Liver (tissue), 9 donors: Measurements from ENCODE around the gene DMD. TPM values are rescaled to one million over a fixed set of nuclear protein-coding genes. Genes with fewer than 3 reads are reported as not detected.

Experiments
- DNase-seq: peaks from one replicate; pipeline ENCODE4 v3.0.0-alpha.2; 2017; ENCODE audit warnings: low spot score
- H3K27ac ChIP-seq, 2 donors: one replicate each; pipeline ENCODE4 v1.7.0; 2013; ENCODE audit warnings: inconsistent platforms in 2 of 2, low read length in 2 of 2, control low read depth in 1 of 2, low read depth in 1 of 2, mild to moderate bottlenecking in 1 of 2
- H3K27me3 ChIP-seq, 4 donors: one replicate each; pipeline versions ENCODE4 v1.6.1 to v1.7.0; 2013; ENCODE audit warnings: low read length in 3 of 4, inconsistent platforms in 1 of 4, mild to moderate bottlenecking in 1 of 4, moderate library complexity in 1 of 4; ENCODE audit not compliant: control insufficient read depth in 4 of 4, insufficient read depth in 4 of 4
- H3K36me3 ChIP-seq, 4 donors: one replicate each; pipeline versions ENCODE4 v1.6.1 to v1.7.0; 2013; ENCODE audit warnings: low read length in 3 of 4, mild to moderate bottlenecking in 3 of 4, low read depth in 1 of 4, moderate library complexity in 1 of 4; ENCODE audit not compliant: control insufficient read depth in 4 of 4, insufficient read depth in 3 of 4
- H3K4me1 ChIP-seq, 4 donors: one replicate each; pipeline versions ENCODE4 v1.6.1 to v1.7.0; 2013; ENCODE audit warnings: low read length in 3 of 4, mild to moderate bottlenecking in 3 of 4, moderate library complexity in 1 of 4; ENCODE audit not compliant: control insufficient read depth in 4 of 4, insufficient read depth in 4 of 4
- H3K4me3 ChIP-seq, 3 donors: one replicate each; pipeline versions ENCODE4 v1.6.1 to v1.7.0; 2013; ENCODE audit warnings: low read length in 3 of 3, control low read depth in 1 of 3, low read depth in 1 of 3, mild to moderate bottlenecking in 1 of 3
- H3K9ac ChIP-seq, 2 donors: one replicate each; pipeline ENCODE4 v1.7.0; 2013; ENCODE audit warnings: low read length in 2 of 2, mild to moderate bottlenecking in 2 of 2, moderate library complexity in 2 of 2, control low read depth in 1 of 2, low read depth in 1 of 2
- H3K9me3 ChIP-seq, 4 donors: one replicate each; pipeline versions ENCODE4 v1.6.1 to v1.7.0; 2013; ENCODE audit warnings: low read length in 3 of 4; ENCODE audit not compliant: control insufficient read depth in 4 of 4
- ATF3 ChIP-seq: IDR thresholded peaks from 2 replicates; pipeline ENCODE4 v1.6.1; 2016; ENCODE audit warnings: antibody characterized with exemption
- CTCF ChIP-seq: fragments of 150-350 bp; IDR thresholded peaks from 2 replicates; pipeline ENCODE4 v1.5.1; 2017; ENCODE audit warnings: improper control_type of control experiment, low read depth, low read length; ENCODE audit not compliant: missing input control
- EGR1 ChIP-seq, 2 donors: IDR thresholded peaks; 2 replicates each; pipeline ENCODE4 v1.6.1; 2016 to 2018; ENCODE audit warnings: antibody characterized with exemption in 2 of 2, low read depth in 2 of 2
- FOXA1 ChIP-seq: IDR thresholded peaks from 2 replicates; pipeline ENCODE4 v1.6.1; 2016; ENCODE audit warnings: antibody characterized with exemption
- FOXA2 ChIP-seq: IDR thresholded peaks from 2 replicates; pipeline ENCODE4 v1.6.1; 2016; ENCODE audit warnings: antibody characterized with exemption
- HNF4A ChIP-seq, 2 donors: conservative IDR thresholded peaks; 2 replicates each; pipeline ENCODE4 v1.6.1; 2016; ENCODE audit warnings: antibody characterized with exemption in 2 of 2, mild to moderate bottlenecking in 2 of 2
- HNF4G ChIP-seq: IDR thresholded peaks from 2 replicates; pipeline ENCODE4 v1.6.1; 2016; ENCODE audit warnings: antibody characterized with exemption
- JUND ChIP-seq, 2 donors: IDR thresholded peaks; 2 replicates each; pipeline ENCODE4 v1.6.1; 2016; ENCODE audit warnings: antibody characterized with exemption in 2 of 2
- NR2F2 ChIP-seq: IDR thresholded peaks from 2 replicates; pipeline ENCODE4 v1.6.1; 2016; ENCODE audit warnings: antibody characterized with exemption
- RAD21 ChIP-seq, 2 donors: IDR thresholded peaks; 2 replicates each; pipeline ENCODE4 v1.6.1; 2016; ENCODE audit warnings: antibody characterized with exemption in 2 of 2, mild to moderate bottlenecking in 2 of 2
- RXRA ChIP-seq, 2 donors: IDR thresholded peaks; 2 replicates each; pipeline ENCODE4 v1.6.1; 2017 to 2018; ENCODE audit warnings: antibody characterized with exemption in 2 of 2, mild to moderate bottlenecking in 1 of 2
- SP1 ChIP-seq: IDR thresholded peaks from 2 replicates; pipeline ENCODE4 v1.6.1; 2018; ENCODE audit warnings: antibody characterized with exemption, mild to moderate bottlenecking
- TAF1 ChIP-seq: conservative IDR thresholded peaks from 2 replicates; pipeline ENCODE4 v1.6.1; 2016; ENCODE audit warnings: antibody characterized with exemption, mild to moderate bottlenecking
- ZBTB33 ChIP-seq: IDR thresholded peaks from 2 replicates; pipeline ENCODE4 v1.6.1; 2016; ENCODE audit warnings: antibody characterized with exemption
- WGBS: extraction: QIAGEN DNeasy Blood & Tissue Kit; methylation state at CpG from one replicate; pipeline ENCODE4 v1.1.7; 2013; 5-methylcytosine and 5-hydroxymethylcytosine counted together
- polyA plus RNA-seq, 2 donors: library from polyadenylated mRNA; stranded (reverse) in 1 of 2; unstranded in 1 of 2; fragments of 200-250 nt in 1 of 2; fragments of >200 nt in 1 of 2; fragmentation: Nextera tagmentation in 1 of 2; extraction: Ambion mirVana in 1 of 2; gene quantifications; one replicate each; pipeline versions ENCODE4 v1.2.1 to v1.2.3, GENCODE V29; 2013 to 2015
- total RNA-seq, 2 donors: library from RNA; depleted of rRNA; stranded (reverse); fragments of >200 nt; gene quantifications; one replicate each; pipeline ENCODE4 v1.2.3, GENCODE V29; 2014
- TF ChIP-seq, protein P1 (sequence below): IDR thresholded peaks from 2 replicates; pipeline ENCODE4 v1.6.1; 2016; ENCODE audit warnings: antibody characterized with exemption, mild to moderate bottlenecking
- donor health status: healthy.
- donor health status: healthy.
- donor health status: healthy.
- donor health status: healthy.
- donor health status: healthy.

The DMD gene
- total and polyA plus RNA-seq, 4 donors = 14.6 to 61.9 (median 23.9) TPM

DNA sequence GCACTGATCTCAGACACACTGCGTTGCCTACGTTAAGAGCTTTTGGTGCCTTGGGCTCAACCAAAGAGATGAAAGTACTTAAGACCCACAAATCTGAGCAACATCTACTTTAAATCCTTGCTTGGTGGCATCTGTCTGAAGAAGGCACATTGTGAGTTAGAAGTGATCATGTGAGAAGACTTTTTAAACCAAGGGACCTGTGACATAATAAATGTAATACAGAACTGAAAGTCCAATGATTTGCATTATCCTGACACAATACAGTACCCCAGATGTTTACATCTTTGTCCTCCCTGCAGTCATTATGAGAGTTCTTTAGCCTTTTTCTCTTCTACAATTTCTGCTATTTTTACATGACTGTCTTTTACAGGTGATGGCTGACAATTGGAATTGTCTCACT lies 2042.8 kb downstream of the DMD start (continued):
- TF ChIP-seq, protein P1, sequence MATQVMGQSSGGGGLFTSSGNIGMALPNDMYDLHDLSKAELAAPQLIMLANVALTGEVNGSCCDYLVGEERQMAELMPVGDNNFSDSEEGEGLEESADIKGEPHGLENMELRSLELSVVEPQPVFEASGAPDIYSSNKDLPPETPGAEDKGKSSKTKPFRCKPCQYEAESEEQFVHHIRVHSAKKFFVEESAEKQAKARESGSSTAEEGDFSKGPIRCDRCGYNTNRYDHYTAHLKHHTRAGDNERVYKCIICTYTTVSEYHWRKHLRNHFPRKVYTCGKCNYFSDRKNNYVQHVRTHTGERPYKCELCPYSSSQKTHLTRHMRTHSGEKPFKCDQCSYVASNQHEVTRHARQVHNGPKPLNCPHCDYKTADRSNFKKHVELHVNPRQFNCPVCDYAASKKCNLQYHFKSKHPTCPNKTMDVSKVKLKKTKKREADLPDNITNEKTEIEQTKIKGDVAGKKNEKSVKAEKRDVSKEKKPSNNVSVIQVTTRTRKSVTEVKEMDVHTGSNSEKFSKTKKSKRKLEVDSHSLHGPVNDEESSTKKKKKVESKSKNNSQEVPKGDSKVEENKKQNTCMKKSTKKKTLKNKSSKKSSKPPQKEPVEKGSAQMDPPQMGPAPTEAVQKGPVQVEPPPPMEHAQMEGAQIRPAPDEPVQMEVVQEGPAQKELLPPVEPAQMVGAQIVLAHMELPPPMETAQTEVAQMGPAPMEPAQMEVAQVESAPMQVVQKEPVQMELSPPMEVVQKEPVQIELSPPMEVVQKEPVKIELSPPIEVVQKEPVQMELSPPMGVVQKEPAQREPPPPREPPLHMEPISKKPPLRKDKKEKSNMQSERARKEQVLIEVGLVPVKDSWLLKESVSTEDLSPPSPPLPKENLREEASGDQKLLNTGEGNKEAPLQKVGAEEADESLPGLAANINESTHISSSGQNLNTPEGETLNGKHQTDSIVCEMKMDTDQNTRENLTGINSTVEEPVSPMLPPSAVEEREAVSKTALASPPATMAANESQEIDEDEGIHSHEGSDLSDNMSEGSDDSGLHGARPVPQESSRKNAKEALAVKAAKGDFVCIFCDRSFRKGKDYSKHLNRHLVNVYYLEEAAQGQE = no peak
- TF ChIP-seq FOXA2 = no peak

DNA sequence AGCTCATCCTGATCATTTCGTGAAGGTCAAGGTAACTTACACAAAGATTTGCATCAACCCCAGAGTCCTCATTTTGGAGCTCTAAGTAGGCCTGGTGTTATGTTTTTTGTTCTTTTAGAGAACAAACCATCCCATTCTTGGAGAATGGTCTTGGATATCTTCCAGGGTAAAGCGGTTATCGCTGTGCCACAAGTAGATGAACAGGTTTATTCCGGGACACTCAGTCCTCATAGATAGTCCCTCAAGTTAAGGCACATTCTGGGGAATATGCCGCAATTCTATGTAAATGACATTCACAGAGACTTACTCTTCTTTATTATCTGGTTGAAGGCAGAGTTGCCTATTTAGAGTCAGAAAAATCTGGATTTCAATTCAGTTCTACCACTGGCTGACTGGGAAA lies 2044.5 kb downstream of the DMD start:
- TF ChIP-seq HNF4A (conservative IDR thresholded peaks at IDR 0.05) = no peak
- TF ChIP-seq RAD21 (IDR thresholded peaks at IDR 0.05) = no peak
- TF ChIP-seq CTCF = no peak
- TF ChIP-seq ATF3 = no peak
- TF ChIP-seq NR2F2 = no peak
- no peak for TF ChIP-seq RXRA (IDR thresholded peaks at IDR 0.05)
- no peak for TF ChIP-seq ZBTB33
- no peak for TF ChIP-seq FOXA2
- no peak for TF ChIP-seq JUND (IDR thresholded peaks at IDR 0.05)
- no peak for TF ChIP-seq FOXA1
- no peak for TF ChIP-seq SP1
- no peak for TF ChIP-seq HNF4G
- TF ChIP-seq TAF1 = no peak
- TF ChIP-seq EGR1 (IDR thresholded peaks at IDR 0.05; ENCODE audit: low read depth in 2 of 2) = no peak
- TF ChIP-seq, protein P1 = no peak

More for the DNA sequence above, 2044.5 kb downstream of the DMD start:
- DNase-seq = no peak
- Histone ChIP-seq H3K9me3 (no peaks in the 10 kb centered on the region), H3K36me3 (peaks cover 0 to 8% (median 5%) of the 10 kb centered on the region in 4 donors), H3K27ac (no peak overlapping the region), H3K27me3 (no peaks in the 10 kb centered on the region), H3K9ac (no peak overlapping the region), H3K4me1 (peaks cover 0 to 4% (median 0%) of the 10 kb centered on the region in 4 donors), H3K4me3 (no peak overlapping the region)
- 91% methylated on average over 5 of the region's 5 CpGs for WGBS
